NCI-H460 (cell line): Measurements from ENCODE around the gene NXT1. TPM values are rescaled to one million over a fixed set of nuclear protein-coding genes. Genes with fewer than 3 reads are reported as not detected.
"Not testable (repeated sequence)": the region's sequence is repeated elsewhere in the genome, so short reads cannot be mapped to it uniquely, and the experiment has no call there.

Experiments used
- DNase-seq: peaks from one replicate; pipeline ENCODE4 v3.0.0-alpha.2; 2016; ENCODE audit warnings: low read depth; ENCODE audit errors: extremely low read depth
- total RNA-seq: library from RNA; depleted of rRNA; stranded (reverse); fragments of >200 nt; shearing (Covaris generic); gene quantifications from 2 replicates; pipeline ENCODE4 v1.2.3, GENCODE V29; 2014

NXT1 gene
- total RNA-seq, 1 experiment from 2014 or later: 54.8 TPM

DNA sequence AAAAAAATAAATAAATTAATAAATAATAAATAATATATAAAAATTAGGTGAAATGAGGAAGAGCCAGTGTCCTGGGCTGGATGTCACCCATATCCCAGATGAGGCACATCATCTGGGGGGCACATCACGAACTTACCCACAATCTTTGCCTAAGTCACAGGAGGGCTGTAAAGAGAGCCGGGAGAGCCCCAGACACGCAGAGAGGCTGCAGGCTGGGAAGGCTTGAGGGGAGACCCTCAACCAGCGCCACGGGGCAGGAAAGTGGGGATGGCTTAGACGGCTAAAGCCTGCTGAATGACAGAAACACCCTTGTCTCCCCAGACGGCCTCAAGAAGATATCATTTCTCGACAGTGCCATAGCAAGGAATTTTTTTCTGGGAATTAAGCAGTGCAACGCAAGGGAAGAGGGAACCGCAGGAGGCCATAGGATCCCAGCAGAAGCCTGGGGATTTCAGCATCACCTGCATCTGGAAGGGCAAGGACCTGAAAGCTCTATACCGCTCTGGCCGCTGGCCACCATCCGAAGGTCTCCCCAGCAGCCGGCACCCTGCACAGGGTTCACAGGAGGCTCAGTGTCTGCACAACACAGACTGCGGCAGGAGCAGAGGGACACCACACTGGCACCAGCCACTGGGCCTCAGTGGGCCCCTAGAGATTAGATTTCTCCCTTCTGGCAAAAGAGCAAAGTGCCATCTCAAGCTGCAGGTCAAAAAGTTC, 22.8 kb upstream of the NXT1 start:
- no peak for DNase-seq

DNA sequence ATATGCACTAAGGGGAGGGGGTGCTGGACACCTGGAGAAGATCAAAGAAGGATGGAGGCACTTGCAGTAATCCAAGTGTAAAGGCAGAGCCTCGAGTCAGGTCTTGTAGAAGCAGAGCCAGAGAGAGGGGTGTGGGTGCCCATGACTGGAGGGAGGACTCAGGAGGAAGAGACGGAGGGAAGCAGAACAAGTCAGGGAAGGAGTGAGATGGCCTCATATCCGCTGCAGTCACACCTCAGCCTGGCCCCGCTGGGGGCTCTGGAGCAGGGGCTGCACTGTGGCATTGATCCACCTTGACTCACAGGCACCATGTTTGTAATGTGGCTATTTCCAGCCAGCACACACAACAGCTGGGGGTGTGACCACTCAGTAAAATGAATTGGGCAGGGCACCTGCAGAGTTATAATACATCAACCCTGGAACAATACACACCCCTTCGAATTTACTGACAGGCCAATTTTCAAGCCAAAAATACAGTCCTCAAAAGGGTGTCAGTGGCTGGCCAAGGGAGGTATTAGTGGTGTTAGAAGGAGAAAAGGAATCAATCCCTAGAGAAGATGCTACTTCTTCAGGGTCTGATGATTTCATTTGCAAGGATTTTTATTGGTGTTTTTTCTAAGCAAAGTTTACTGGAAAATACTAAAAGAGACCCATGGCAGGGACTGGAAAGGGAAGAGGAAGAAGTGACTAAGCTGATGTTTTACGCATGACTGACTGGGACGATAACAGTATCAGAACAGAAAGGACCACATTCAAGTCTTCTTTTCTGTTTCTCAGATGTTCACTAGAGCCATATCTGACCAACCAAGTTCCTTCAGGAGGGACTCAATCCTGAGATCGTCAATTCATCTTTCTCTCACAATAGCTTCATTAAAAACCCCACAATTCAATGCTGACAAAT, 18.9 kb upstream of the NXT1 start:
- no peak for DNase-seq

DNA sequence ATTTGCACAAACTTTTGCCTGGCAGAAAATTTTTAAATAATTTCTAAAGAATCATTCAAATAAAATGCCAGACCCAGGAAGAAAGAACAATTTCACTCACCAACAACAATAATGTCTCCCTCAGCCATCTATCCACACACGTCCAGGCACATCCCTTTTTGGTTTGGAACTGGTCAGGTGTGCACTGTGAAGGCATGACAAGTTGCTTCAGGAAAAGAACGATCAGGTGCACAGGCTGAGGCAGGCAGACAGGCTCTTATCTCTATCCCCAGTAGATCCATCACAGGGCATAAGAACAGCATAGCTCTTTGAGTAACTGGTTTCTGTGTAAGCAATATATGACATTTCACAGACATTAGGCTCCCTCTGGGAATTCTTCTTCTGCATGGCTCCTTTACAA, 18.1 kb upstream of the NXT1 start:
- DNase-seq: no peak

DNA sequence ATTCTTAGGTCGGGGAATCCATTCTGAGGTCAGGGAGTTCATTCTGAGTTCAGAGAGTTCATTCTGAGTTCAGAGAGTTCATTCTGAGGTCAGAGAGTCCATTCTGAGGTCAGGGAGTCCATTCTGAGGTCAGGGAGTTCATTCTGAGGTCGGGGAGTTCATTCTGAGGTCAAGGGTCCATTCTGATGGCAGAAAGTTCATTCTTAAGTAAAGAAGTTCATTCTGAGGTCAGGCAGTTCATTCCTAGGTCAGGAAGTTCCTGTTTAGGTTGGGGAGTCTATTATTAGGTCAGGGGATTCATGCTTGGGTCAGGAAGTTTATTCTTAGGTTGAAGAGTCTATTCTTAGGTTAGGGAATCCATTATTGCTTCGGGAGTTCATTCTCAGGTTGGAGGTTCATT, 16.5 kb upstream of the NXT1 start:
- DNase-seq: no peak

DNA sequence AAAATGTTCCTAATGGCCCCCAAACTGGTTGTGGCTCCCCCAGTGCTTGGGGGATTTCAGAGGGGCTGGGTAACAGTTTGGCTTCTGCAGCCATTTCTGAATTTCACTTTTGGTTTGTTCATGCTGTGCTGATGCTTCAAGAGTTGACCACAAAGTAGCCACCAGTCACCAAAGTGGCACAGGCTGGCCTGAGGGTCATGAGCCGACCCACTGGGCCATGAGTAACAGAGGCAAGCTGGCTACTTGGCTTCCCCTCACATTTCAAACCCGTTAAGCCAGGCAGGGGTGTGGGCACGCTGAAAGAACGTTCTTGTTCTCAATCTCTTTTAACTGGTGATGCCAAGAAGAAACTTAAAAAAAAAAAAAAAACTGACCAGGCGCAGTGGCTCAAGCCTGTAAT, 15.1 kb upstream of the NXT1 start:
- no peak for DNase-seq

DNA sequence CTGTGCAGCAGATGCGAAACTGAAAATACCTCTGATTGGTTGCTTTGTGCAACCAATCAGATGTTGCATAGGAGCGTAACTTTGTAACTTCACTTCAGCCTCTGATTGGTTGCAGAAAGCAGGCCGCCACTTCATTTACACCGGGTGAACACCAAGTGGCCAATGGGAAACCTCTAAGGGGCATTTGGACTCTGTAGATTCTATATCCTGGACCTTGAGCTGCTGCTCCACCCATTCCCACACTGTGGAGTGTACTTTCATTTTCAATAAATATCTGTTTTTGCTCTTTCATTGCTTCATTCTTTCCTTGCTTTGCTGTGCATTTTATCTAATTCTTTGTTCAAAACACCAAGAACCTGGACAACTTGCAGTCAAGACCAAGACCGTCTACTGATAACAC, 14.1 kb upstream of the NXT1 start:
- DNase-seq: no peak

DNA sequence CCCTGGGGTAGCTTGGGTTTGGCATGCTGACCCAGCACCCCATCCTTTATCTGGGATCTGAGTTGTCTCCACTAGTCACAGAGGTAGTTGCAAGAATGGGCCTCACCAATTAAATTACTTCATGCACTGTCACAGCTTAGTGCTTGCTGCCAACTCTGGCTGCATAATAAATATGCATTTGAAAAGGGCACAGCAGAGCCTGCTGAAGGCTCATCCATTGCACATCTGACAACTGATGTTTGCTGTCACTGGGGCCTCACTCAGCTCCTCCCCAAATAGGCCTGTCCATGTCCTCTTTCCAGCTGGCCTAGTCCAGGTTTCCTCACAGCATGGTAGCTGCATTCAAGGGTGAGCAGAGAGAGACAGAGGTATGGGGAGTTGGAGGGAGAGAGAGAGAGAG, 13.3 kb upstream of the NXT1 start:
- DNase-seq: no peak

DNA sequence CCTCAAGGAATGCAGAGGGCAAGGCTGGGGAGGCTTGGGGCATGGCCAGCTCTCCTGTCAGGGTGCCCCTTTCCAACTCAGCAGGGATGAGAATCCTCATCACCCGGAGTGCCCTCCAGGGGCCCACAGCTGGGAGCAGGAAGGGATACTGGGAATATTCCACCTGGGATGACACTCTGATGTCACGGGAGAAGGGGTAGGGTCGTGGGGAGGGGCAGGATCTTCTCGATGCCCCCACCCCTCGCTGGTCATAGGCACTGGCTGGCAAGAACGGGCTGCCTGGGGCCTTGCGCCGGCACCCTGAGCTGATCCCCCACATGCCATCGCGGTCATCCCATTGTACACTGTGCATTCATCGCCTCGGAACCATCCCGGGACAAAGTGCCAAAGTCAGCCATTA, 10.6 kb upstream of the NXT1 start:
- DNase-seq: no peak

DNA sequence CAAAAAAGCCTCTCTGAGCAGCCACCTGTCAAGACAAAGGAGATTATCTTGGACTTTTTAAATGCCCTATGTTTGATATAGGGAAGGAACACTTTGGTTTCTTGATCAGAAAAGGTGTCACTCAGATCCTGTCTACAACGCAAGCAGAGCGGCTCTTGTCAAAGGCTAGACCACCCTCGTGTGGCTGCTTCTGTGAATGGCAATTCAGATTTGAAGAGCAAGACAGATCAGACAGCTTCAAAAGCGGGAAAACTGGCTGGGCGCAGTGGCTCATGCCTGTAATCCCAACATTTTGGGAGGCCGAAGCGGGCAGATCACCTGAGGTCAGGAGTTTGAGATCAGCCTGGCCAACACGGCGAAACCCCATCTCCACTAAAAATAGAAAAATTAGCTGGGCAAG, 10.1 kb upstream of the NXT1 start:
- DNase-seq: peak; percentile 76

DNA sequence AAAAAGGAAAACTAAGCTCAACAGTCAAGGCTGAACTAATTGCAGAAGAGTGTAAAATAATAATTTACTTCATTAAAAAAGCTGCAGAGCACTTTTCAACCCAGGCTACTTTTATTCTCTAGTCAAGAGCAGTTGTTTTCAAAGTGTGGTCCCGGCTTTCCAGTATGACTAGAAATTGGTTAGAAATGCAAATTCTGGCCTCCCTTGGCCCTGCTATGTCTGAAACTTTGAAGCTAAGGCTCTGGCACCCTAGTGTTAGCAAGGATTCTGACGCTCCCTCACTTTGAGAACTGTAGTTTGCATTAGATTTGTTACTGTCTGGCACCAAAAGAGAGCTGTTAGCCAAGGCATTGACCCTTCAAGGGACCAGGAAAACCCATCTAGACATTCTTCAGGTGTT, 9.5 kb upstream of the NXT1 start:
- DNase-seq: no peak

DNA sequence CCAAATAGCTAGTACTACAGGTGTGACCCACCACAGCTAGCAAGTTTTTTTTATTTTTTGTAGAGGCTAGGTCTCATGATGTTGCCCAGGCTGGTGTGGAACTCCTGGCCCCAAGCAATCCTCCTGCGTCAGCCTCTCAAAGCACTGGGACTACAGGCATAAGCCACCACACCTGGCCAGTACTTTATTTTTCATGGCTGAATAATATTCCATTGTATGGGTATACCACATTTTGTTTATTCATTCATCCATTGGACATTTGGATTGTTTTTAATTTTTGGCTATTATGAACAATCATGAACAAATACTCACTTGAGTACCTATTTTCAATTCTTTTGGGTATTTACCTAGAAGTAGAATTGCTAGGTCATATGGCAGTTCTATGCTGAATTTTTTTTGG, 7.0 kb upstream of the NXT1 start:
- no peak for DNase-seq

DNA sequence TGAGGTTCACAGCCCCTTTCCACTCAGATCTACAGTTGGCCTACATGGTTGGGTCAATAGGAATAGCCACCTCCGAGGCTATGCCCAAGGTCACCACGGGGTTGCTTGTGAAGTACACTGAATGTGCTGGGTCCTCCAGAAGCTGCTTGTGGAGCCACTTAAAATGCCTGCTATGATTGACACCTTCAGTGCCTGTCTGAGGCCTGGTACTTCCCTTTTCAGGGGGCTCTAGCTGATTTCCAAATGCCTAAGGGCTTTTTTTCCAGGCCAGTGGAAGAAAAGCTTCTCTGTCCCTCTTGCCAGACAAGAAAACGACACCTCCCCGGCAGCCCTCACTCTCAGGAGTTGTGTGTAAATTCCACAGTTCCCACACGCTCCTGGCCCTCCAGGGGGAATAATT, 6.3 kb upstream of the NXT1 start:
- no peak for DNase-seq

DNA sequence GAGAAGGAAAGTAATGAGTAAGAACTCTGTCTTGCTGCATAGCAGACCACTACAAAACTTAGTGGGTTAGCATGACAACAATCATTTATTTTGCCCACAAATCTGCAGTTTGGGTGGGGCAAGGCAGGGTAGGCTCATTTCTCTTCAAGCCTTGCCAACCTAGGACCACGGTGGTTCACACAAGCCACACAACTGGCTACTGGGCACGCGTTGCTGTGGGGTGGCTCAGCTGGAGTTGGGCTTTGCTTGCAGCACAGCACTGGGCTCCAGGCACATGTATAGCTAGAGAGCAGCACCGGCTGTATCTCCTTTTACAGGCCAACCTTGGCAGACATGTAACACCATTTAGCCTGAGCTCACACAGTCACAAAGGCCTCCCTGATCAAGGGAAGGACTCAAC, 4.6 kb upstream of the NXT1 start:
- no peak for DNase-seq

DNA sequence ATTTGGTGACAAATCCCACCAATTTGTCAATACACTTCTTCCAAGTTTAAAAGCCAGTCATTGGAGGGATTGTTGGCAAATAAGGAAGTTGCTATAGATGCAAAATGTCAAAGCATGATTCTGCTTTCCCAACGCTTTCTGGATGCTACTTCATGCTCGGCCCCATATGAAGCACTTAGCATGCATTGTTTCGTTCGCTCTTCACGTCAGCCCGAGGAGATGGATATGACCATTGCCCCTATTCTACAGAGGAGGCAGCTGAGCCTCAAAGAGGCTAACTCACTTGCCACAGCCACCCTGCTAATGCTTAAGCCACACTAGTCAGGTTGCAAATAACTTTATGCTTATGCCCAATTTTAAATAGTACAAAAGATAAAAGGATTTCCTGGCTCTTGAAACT, 2.8 kb upstream of the NXT1 start:
- DNase-seq: no peak

DNA sequence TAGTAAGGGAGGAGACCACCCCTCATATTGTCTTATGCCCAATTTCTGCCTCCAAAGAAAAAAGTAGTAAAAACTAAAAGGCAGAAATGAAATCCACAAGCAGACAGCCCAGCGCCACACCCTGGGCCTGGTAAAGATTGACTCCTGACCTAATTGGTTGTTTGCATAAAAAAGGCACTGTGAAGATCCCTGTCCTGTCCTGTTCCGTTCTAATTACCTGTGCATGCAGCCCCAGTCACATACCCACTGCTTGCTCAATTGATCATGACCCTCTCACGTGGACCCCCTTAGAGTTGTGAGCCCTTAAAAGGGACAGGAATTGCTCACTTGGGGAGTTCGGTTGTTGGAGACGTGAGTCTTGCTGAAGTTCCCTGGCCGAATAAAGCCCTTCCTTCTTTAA, 2.1 kb upstream of the NXT1 start:
- not testable (repeated sequence) for DNase-seq

DNA sequence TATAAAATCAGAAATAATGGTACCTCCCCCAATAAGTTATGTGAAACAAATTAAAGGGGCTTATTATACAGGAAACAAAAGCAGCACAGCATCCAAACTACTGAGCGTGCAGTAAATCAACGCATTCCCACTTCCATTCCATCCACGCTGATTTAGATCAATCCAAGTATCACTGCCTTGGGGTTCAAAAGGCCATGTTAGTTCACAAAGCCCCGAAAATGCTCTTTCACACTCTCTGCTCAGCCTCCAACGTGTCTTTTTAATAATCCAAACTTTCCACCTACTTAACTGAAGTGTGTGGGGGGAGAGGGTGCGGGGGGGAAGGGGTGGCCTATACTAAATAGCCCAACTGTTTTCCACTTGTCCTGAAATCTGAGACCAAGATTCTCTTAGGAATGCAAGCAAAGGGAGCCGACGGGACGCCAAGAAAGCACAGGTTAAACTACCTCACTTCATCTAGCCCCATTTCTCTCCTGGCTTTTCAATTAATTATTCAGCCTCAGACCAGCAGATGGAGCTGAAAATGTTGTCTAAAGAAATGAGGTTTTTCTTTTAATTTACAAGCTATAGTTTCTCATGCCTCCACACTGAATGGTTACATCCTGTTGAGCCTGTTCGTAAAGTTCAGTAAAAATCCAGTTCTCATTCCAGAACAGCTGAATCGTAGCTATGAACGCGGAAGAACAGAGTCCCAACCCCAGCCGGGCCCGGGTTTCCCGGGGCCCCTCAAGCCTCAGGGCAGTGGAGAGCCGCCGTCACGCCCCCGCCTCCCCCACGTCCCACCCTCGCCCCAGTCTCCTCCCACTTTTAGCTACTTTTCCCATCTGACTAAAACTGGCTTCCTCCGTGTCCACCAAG, 1.0 kb upstream of the NXT1 start:
- DNase-seq: peak; percentile 68

DNA sequence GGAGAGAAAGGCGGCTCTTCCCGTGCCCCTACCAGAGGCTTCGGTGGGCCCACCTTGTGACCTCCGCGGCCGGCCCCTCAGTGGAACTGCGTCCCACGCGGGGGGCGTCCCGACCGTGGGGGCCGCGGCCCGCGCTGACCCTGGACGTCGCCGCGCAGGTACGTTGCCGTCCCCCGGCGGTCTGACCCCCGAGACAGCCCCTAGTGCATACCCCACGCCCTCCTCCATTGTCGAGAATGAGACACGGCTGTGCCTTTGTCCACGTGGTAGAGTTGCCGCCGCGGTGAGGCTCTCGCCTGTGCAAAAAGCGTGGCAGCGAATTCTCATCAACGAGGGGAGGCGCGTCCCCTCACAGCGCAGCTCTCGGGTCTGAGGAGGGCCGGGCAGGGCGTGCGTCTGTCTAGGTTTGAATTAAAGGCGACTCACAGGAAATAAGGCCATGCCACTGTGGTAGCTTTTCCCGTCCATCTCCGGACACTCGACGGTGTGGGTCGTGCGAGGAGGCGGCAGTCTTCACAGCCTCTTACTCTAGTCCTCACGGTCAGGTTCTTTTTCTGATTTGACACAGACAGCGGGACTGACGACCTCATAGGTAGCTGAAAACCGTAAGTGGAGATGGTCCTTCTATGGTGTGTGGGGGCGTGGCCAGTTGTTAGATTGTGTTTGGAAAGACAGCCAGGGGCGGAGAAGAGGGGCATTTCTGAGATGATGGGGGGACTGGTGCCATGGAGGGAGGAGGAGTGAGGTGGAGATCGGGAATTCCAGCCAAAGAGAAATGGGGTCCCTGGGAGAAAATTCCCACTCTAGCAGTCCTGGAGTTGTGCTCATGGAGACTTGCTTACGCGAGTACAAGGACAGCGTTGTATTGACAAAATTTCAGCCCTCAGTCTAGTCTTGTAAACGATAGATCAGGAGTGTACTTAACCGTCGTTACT, 580 bp downstream of the NXT1 start:
- DNase-seq: no peak

DNA sequence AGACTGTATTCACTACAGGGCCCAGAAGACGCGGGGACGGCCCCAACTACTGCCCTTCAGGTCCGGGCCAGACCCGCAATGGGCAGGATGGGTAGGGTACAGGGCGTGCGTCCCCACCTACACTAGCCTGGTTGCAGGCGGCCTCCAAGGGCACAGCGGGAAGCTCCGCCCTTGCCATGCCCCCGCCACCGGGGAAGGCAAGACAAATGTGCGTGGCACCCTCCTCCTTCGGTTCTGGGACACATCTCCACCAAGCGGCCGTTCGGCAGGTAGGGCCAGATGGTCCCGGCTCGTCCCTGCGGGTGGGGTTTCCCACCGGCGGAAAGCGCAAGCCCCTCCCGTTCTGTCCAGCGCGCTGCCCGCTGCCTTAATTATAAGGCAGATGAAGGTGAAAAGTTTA, 5.6 kb downstream of the NXT1 start:
- DNase-seq: no peak

DNA sequence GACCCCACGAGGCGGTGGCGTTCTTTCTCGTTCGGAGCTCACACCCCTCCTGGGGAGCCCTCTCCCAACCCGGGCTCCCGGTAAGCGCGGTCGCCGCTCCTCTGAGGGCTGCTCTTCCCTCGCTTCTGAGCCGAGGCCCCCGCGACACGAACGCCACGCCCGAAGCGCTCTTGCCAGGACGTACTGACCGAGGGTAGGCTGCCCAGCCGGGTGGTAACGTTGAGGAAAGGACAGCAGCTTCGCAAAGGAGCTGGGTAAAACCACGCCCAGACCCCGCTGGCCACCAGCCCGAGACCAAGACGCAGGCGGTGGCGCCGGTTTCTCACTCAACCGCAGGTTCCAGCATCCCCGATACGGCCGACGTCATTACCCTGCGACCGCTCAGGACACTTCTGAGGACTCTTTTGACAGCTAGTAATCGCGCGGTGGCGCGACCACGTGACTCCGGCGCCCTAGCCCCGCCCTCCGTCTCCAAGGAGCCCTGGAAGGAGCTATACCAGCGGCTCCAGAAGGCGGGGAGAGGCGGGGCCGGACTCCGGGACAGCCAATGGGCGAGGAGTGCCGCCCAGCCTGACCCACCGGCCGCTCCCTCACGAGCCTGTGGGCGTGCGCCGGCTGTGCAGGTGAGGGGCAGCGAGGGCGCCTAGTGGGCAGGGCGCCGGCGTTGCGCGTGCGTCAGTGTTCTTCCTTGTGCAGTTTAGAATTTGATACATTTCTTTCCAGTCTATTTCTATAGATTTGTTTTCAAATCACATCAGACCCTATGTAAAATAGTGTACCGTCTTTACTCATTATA, 7.4 kb downstream of the NXT1 start:
- peak; percentile 99 for DNase-seq

DNA sequence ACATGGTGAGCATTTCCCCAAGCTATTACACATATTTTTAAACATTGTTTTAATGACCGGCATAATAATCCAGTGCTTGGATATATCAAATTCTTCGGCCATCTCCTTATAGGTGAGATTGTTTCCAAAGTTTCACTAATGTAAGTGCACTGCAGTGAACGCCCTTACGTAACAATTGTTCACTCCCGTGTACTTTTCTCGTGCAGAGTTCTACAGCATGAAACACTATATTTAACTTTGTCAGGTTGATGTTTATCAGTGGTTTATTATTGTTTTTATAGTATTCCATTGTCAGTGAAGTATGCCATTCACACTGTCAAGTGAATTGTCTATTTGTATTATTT, 7.9 kb downstream of the NXT1 start:
- no peak for DNase-seq
